ES-I3 (cell line): ENCODE results near the gene ZC3H4.
"Not testable (repeated sequence)": the region's sequence is repeated elsewhere in the genome, so short reads cannot be mapped to it uniquely, and the experiment has no call there.

Experiments
- H3K36me3 ChIP-seq: 2 replicates; pipeline ENCODE4 v1.6.1; 2013; ENCODE audit warnings: mild to moderate bottlenecking, low read length, control low read depth, moderate library complexity; ENCODE audit not compliant: insufficient read depth
- H3K4me1 ChIP-seq: 2 replicates; pipeline ENCODE4 v1.6.1; 2013; ENCODE audit warnings: mild to moderate bottlenecking, control low read depth, low read length; ENCODE audit not compliant: insufficient read depth
- H3K9ac ChIP-seq: 2 replicates; pipeline ENCODE4 v1.6.1; 2013; ENCODE audit warnings: low read depth, mild to moderate bottlenecking, low read length, moderate library complexity
- H3K9me3 ChIP-seq: 2 replicates; pipeline ENCODE4 v1.6.1; 2013; ENCODE audit warnings: mild to moderate bottlenecking, low read length, moderate library complexity; ENCODE audit not compliant: control insufficient read depth, insufficient read depth

The ZC3H4 gene

GRCh38 chr19:47094557-47095475 lies 18.8 kb downstream of the ZC3H4 start:
- H3K4me1 ChIP-seq, result peaks cover 26% of the 10 kb centered on the region
- H3K9ac ChIP-seq, result no peak overlapping the region
- H3K36me3 ChIP-seq, result peaks cover 3% of the 10 kb centered on the region; the same call in 1 of the 2 replicates
- H3K9me3 ChIP-seq, result no peaks in the 10 kb centered on the region

GRCh38 chr19:47093841-47094240 lies 19.7 kb downstream of the ZC3H4 start:
- Histone ChIP-seq H3K4me1 (peaks cover 26% of the 10 kb centered on the region), H3K9me3 (no peaks in the 10 kb centered on the region), H3K36me3 (peaks cover 3% of the 10 kb centered on the region; the same call in 1 of the 2 replicates), H3K9ac (no peak overlapping the region)

- H3K36me3 ChIP-seq, result peaks cover 5% of the 10 kb centered on the region; the same call in 1 of the 2 replicates
Observed at GRCh38 chr19:47093254-47093653, 20.3 kb downstream of the ZC3H4 start.

GRCh38 chr19:47089767-47090350 lies 23.7 kb downstream of the ZC3H4 start:
- Histone ChIP-seq H3K36me3 (peaks cover 12% of the 10 kb centered on the region), H3K9ac (no peak overlapping the region), H3K4me1 (peaks cover 3% of the 10 kb centered on the region; the same call in 1 of the 2 replicates), H3K9me3 (no peaks in the 10 kb centered on the region)

More at GRCh38 chr19:47093254-47093653, 20.3 kb downstream of the ZC3H4 start:
- Histone ChIP-seq H3K4me1 (peaks cover 26% of the 10 kb centered on the region), H3K9me3 (no peaks in the 10 kb centered on the region), H3K9ac (no peak overlapping the region)

- no peak overlapping the region for H3K9ac ChIP-seq
- peaks cover 8% of the 10 kb centered on the region; the same call in 1 of the 2 replicates for H3K4me1 ChIP-seq
- no peaks in the 10 kb centered on the region for H3K9me3 ChIP-seq
- peaks cover 28% of the 10 kb centered on the region for H3K36me3 ChIP-seq
Observed at GRCh38 chr19:47086280-47086679, 27.3 kb downstream of the ZC3H4 start.

GRCh38 chr19:47084879-47085439 lies 28.6 kb downstream of the ZC3H4 start:
- Histone ChIP-seq H3K9ac (no peak overlapping the region), H3K9me3 (no peaks in the 10 kb centered on the region), H3K36me3 (peaks cover 37% of the 10 kb centered on the region), H3K4me1 (peaks cover 12% of the 10 kb centered on the region; the same call in 1 of the 2 replicates)

- H3K4me1 ChIP-seq, result peaks cover 12% of the 10 kb centered on the region; the same call in 1 of the 2 replicates
- H3K36me3 ChIP-seq, result peaks cover 33% of the 10 kb centered on the region
- H3K9me3 ChIP-seq, result no peaks in the 10 kb centered on the region
- H3K9ac ChIP-seq, result no peak overlapping the region
Observed at GRCh38 chr19:47082493-47082892, 31.1 kb downstream of the ZC3H4 start.

GRCh38 chr19:47081095-47081494 lies 32.5 kb downstream of the ZC3H4 start:
- Histone ChIP-seq H3K9ac (no peak overlapping the region), H3K4me1 (peaks cover 12% of the 10 kb centered on the region; the same call in 1 of the 2 replicates), H3K36me3 (peaks cover 28% of the 10 kb centered on the region), H3K9me3 (no peaks in the 10 kb centered on the region)

- not testable (repeated sequence) for H3K9me3 ChIP-seq, H3K9ac ChIP-seq
- Histone ChIP-seq H3K4me1 (peaks cover 12% of the 10 kb centered on the region; the same call in 1 of the 2 replicates), H3K36me3 (peaks cover 20% of the 10 kb centered on the region)
Observed at GRCh38 chr19:47078351-47078750, 35.2 kb downstream of the ZC3H4 start.

GRCh38 chr19:47075941-47076340 lies 37.6 kb downstream of the ZC3H4 start:
- Histone ChIP-seq H3K36me3 (peaks cover 10% of the 10 kb centered on the region), H3K9me3 (no peaks in the 10 kb centered on the region), H3K9ac (no peak overlapping the region)

GRCh38 chr19:47075179-47075810 lies 38.3 kb downstream of the ZC3H4 start:
- Histone ChIP-seq H3K4me1 (no peaks in the 10 kb centered on the region), H3K9ac (no peak overlapping the region), H3K9me3 (no peaks in the 10 kb centered on the region), H3K36me3 (peaks cover 4% of the 10 kb centered on the region)

More at GRCh38 chr19:47075941-47076340, 37.6 kb downstream of the ZC3H4 start:
- peaks cover under 1% of the 10 kb centered on the region; the same call in 1 of the 2 replicates for H3K4me1 ChIP-seq

- H3K9me3 ChIP-seq, result no peaks in the 10 kb centered on the region
- peaks cover 4% of the 10 kb centered on the region for H3K36me3 ChIP-seq
- H3K4me1 ChIP-seq, result no peaks in the 10 kb centered on the region
- H3K9ac ChIP-seq, result no peak overlapping the region
Observed at GRCh38 chr19:47074621-47075020, 39.0 kb downstream of the ZC3H4 start.

- Histone ChIP-seq H3K9ac (no peak overlapping the region), H3K9me3 (no peaks in the 10 kb centered on the region), H3K4me1 (no peaks in the 10 kb centered on the region), H3K36me3 (peaks cover 4% of the 10 kb centered on the region)
Observed at GRCh38 chr19:47073574-47073973, 40.0 kb downstream of the ZC3H4 start.

GRCh38 chr19:47072323-47072722 lies 41.3 kb downstream of the ZC3H4 start:
- H3K4me1 ChIP-seq, result no peaks in the 10 kb centered on the region
- peaks cover 4% of the 10 kb centered on the region for H3K36me3 ChIP-seq
- no peak overlapping the region for H3K9ac ChIP-seq
- no peaks in the 10 kb centered on the region for H3K9me3 ChIP-seq
